B cell (primary cell): ENCODE results near the gene SEZ6L2. TPM values are rescaled to one million over a fixed set of nuclear protein-coding genes. Genes with fewer than 3 reads are reported as not detected.

Experiments used
- ATAC-seq: fragments of 200-7000 bp; cut with Tn5 transposase; one replicate; pipeline ENCODE4 v1.10.0; 2021; ENCODE audit warnings: low read depth, mild to moderate bottlenecking, moderate number of reproducible peaks, moderate library complexity
- CTCF ChIA-PET: fragments of 350-600 bp; sonication (Branson Sonifier 250); formaldehyde crosslinking; loops from one replicate; lab custom pipeline; 2021; ENCODE audit warnings: antibody characterized with exemption, inconsistent platforms; lab: Charles Lee
- POLR2A ChIA-PET: fragments of 350-600 bp; sonication (Branson Sonifier 250); formaldehyde crosslinking; loops from one replicate; lab custom pipeline; 2021; ENCODE audit warnings: antibody characterized with exemption; lab: Charles Lee
- DNase-seq: peaks from one replicate; pipeline ENCODE4 v3.0.0; 2013
- H2AFZ ChIP-seq: 2 replicates; pipeline ENCODE4 v1.6.1; 2012; ENCODE audit warnings: mild to moderate bottlenecking, low read depth, low read length; ENCODE audit not compliant: insufficient read depth, poor library complexity, severe bottlenecking
- H3K27ac ChIP-seq, 2 donors: 1 replicate in 1 of 2; 2 replicates in 1 of 2; pipeline ENCODE4 v1.5.1; 2012 to 2013; ENCODE audit warnings: low read length in 2 of 2, mild to moderate bottlenecking in 2 of 2, moderate library complexity in 1 of 2
- H3K27me3 ChIP-seq, 4 experiments: fragments of 200-600 bp in 1 of 4; sonication (generic) in 1 of 4; replicated peaks in 1 of 4; 1 replicate in 2 of 4; 2 replicates in 2 of 4; pipeline versions ENCODE4 v1.6.1 to v1.7.0; 2013 to 2016; ENCODE audit warnings: low read length in 3 of 4, mild to moderate bottlenecking in 2 of 4, mixed read lengths in 1 of 4, moderate library complexity in 1 of 4; ENCODE audit not compliant: insufficient read depth in 4 of 4, control insufficient read depth in 3 of 4; ENCODE audit errors: control extremely low read depth in 1 of 4
- H3K36me3 ChIP-seq, 2 experiments: replicated peaks in 1 of 2; 1 replicate in 1 of 2; 2 replicates in 1 of 2; pipeline versions ENCODE4 v1.6.1 to v1.7.1; 2013; ENCODE audit warnings: low read length in 1 of 2; ENCODE audit not compliant: insufficient read depth in 2 of 2, control insufficient read depth in 1 of 2; ENCODE audit errors: control extremely low read depth in 1 of 2, extremely low read depth in 1 of 2
- H3K4me1 ChIP-seq, 2 donors: fragments of 200-600 bp in 1 of 2; sonication (generic) in 1 of 2; 1 replicate in 1 of 2; 2 replicates in 1 of 2; pipeline versions ENCODE4 v1.5.1 to v1.6.1; 2013 to 2017; ENCODE audit warnings: low read length in 2 of 2; ENCODE audit not compliant: control insufficient read depth in 2 of 2, insufficient read depth in 2 of 2
- H3K4me2 ChIP-seq: replicated peaks from 2 replicates; pipeline ENCODE3; 2012; ENCODE audit warnings: mild to moderate bottlenecking, low read depth, low read length; ENCODE audit not compliant: poor library complexity, severe bottlenecking
- H3K4me3 ChIP-seq, 5 experiments: fragments of 200-600 bp in 1 of 5; sonication (generic) in 1 of 5; 1 replicate in 3 of 5; 2 replicates in 2 of 5; pipeline versions ENCODE4 v1.5.1 to v1.7.0; 2011 to 2016; ENCODE audit warnings: low read length in 4 of 5, mild to moderate bottlenecking in 4 of 5, low read depth in 2 of 5, control low read depth in 1 of 5, moderate library complexity in 1 of 5; ENCODE audit not compliant: insufficient read depth in 1 of 5; ENCODE audit errors: control extremely low read depth in 1 of 5, extremely low read depth in 1 of 5
- H3K79me2 ChIP-seq: fragments of 200-600 bp; sonication (generic); one replicate; pipeline ENCODE4 v1.6.0; 2016; ENCODE audit warnings: low read length; ENCODE audit not compliant: control insufficient read depth, insufficient read depth
- H3K9ac ChIP-seq: fragments of 200-600 bp; sonication (generic); 2 replicates; pipeline ENCODE4 v1.6.1; 2017; ENCODE audit warnings: mild to moderate bottlenecking, low read length, moderate library complexity
- H3K9me3 ChIP-seq, 3 donors: one replicate each; pipeline versions ENCODE4 v1.6.1 to v1.7.1; 2013; ENCODE audit warnings: low read length in 2 of 3; ENCODE audit not compliant: control insufficient read depth in 2 of 3, insufficient read depth in 1 of 3; ENCODE audit errors: control extremely low read depth in 1 of 3
- H4K20me1 ChIP-seq: 2 replicates; pipeline ENCODE4 v1.6.0; 2012; ENCODE audit warnings: mild to moderate bottlenecking, low read length; ENCODE audit not compliant: insufficient read depth, control insufficient read depth, poor library complexity, severe bottlenecking
- H3K27ac Mint-ChIP-seq: one replicate; pipeline ENCODE4 v1.8.0; 2021; ENCODE audit warnings: mixed read lengths
- H3K27me3 Mint-ChIP-seq: one replicate; pipeline ENCODE4 v1.8.0; 2021; ENCODE audit warnings: mixed read lengths
- H3K4me1 Mint-ChIP-seq: one replicate; pipeline ENCODE4 v1.8.0; 2021; ENCODE audit warnings: mixed read lengths
- H3K4me3 Mint-ChIP-seq: one replicate; pipeline ENCODE4 v1.8.0; 2021; ENCODE audit warnings: mixed read lengths
- H3K9me3 Mint-ChIP-seq: one replicate; pipeline ENCODE4 v1.8.0; 2022; ENCODE audit warnings: mixed read lengths; ENCODE audit not compliant: insufficient read depth
- CTCF ChIP-seq: fragments of 200-600 bp; IDR thresholded peaks from one replicate; pipeline ENCODE4 v1.8.0; 2022; ENCODE audit warnings: antibody characterized with exemption, mild to moderate bottlenecking
- EZH2 ChIP-seq: IDR thresholded peaks from 2 replicates; pipeline ENCODE4 v1.6.1; 2012; ENCODE audit warnings: borderline replicate concordance, low read depth, mild to moderate bottlenecking, moderate library complexity, low read length; ENCODE audit not compliant: insufficient read depth, poor library complexity, severe bottlenecking
- WGBS: methylation state at CpG from one replicate; pipeline ENCODE4 v1.1.5; 2013; ENCODE audit warnings: missing lambda C conversion rate; ENCODE audit not compliant: insufficient coverage; 5-methylcytosine and 5-hydroxymethylcytosine counted together
- intact Hi-C: fragments of 100-400 bp; cut with micrococcal nuclease; formaldehyde crosslinking; loops from one replicate; pipeline ENCODE4 v1.10.0; 2022
- polyA plus RNA-seq: library from polyadenylated mRNA; depleted of rRNA; stranded (reverse); fragments of >200 nt; gene quantifications from 2 replicates; pipeline ENCODE4 v1.2.3, GENCODE V29; 2012
- total RNA-seq, 2 donors: library from RNA; stranded (reverse); fragments of 120-200 nt in 1 of 2; gene quantifications; 1 replicate in 1 of 2; 2 replicates in 1 of 2; pipeline versions ENCODE4 v1.2.3 to v1.2.4, GENCODE V29; 2013 to 2022

SEZ6L2 gene
- total and polyA plus RNA-seq, 2 donors (not counting 1 experiment from before 2014, with no cell fraction given): 0.10 TPM; not detected in 1

GRCh38 chr16:29845656-29846055, 53.7 kb downstream of the SEZ6L2 start:
- Histone ChIP-seq H2AFZ (no peak overlapping the region), H3K4me1 (no peaks in the 10 kb centered on the region)
- POLR2A ChIA-PET: no interaction called here

More at GRCh38 chr16:29845656-29846055, 53.7 kb downstream of the SEZ6L2 start:
- Histone ChIP-seq H3K9ac (no peak overlapping the region), H3K27ac (no peak overlapping the region), H3K9me3 (no peaks in the 10 kb centered on the region), H3K79me2 (no peaks in the 10 kb centered on the region), H3K36me3 (peaks cover 0 to 44% of the 10 kb centered on the region in 2 experiments), H3K4me3 (no peak overlapping the region), H4K20me1 (no peaks in the 10 kb centered on the region), H3K27me3 (no peaks in the 10 kb centered on the region), H3K4me2 (no peak overlapping the region)
- Mint-ChIP-seq H3K27me3 (no peaks in the 10 kb centered on the region), H3K27ac (no peak overlapping the region), H3K4me3 (no peak overlapping the region), H3K4me1 (no peaks in the 10 kb centered on the region), H3K9me3 (no peaks in the 10 kb centered on the region)
- TF ChIP-seq EZH2: no peak
- TF ChIP-seq CTCF: no peak
- no peak for ATAC-seq
- CTCF ChIA-PET: interaction anchor here (0.6 to 7.2 kb wide), 2 partner anchors 145 to 158 kb away, joined by 4 to 100 read pairs; no protein-coding TSS in a partner anchor
- intact Hi-C loops: no loop called here
- DNase-seq: no peak
- WGBS: 96% methylated on average over 17 of the region's 18 CpGs
